HG03159 (cell line): ENCODE measurements around the gene TCHP.
"Not testable (repeated sequence)": the region's sequence is repeated elsewhere in the genome, so short reads cannot be mapped to it uniquely, and the experiment has no call there.

ENCODE experiments used
- ATAC-seq: cut with Tn5 transposase; IDR thresholded peaks from one replicate; pipeline ENCODE4 v1.9.1; 2021; ENCODE audit warnings: mild to moderate bottlenecking, moderate library complexity; ENCODE audit not compliant: unreplicated experiment

The TCHP gene

DNA sequence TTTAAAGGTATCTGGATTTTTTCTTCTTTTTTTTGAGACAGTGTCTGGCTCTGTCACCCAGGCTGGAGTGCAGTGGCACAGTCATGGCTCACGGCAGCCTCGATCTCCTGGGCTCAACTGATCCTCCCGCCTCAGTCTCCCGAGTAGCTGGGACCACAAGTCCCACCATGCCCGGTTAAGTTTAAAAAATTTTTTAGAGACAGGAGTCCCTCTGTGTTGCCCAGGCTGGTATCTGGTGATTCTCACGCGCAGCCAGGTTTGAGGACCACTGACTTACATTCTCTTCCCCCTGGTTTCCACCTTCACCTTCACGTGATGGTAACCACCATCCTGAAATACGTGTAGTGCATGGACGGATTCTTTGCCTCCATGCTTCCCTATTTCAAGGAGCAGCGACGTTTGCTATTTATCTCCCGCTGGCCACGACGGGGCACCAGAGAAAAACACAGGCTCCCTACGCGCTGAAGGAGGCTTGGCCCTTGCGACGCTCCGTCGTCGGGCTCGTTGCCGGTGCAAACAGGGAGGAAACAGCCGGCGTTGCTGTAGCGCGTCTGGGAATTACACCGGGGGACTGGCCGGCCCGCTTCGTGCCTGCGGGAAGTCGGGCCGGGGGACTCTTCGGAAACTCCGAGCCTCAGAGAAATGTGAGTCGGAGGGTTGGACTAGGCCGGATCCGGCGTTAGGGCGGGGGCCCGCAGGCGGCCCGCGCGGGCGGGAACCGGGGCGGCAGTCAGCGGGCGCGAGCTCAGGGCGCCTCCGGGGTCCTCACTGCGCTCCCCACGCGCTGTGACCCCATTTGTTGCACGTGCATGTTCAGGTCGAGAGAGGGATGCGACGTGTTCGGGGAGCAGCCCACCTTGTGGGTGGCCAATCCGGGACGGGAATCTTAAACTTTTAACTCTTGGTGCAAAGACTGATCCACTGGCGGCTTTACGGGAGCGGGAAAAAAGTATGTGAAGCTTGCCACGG is at the start of gene TCHP:
TSS of gene TCHP (plus strand) at position 492 of the 969 bp plus-strand sequence. CDS start 2,753 bp downstream, outside the sequence.
- ATAC-seq: peak; percentile 67

GRCh38 chr12:109850518-109850917 is 49.6 kb upstream of the TCHP start:
- ATAC-seq: not testable (repeated sequence)

DNA sequence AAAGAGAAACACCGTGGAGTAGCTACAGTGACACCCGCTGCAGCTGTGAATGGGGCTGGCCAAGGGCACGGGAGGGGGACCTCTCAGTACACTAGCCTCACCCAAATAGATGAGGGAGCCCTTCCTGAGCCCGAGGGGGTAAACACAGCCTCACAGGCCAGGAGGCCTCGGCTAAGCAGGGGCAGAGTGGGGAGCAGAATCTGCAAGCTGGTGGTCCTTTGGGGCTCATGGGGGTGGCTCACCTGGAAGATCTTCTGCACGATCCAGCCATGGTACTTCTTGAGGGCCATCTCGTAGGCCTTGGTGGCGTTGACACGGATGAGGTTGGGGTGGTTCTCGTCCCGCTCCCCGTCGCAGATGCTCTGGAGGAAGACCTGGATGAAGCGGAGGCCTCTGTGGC is 44.7 kb upstream of the TCHP start:
- no peak for ATAC-seq

DNA sequence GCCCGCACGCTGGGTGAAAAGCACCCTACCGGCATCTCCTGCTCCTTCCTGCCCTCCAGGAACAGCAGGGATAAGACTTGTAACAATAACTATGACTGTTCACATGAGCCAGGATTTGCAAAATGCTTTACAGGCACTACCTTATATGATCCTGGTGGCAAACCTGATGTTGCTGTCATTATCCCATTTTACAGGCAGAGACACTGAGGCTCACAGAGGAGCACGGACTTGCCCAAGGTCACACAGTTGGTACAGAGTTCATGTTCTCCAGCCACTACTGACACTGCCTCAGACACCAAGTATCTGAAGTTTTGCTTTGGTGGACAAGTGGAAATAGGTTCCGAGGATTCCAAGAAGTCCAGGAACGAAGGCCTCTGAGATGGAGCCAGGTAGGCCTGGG is 42.4 kb upstream of the TCHP start:
- ATAC-seq: no peak

DNA sequence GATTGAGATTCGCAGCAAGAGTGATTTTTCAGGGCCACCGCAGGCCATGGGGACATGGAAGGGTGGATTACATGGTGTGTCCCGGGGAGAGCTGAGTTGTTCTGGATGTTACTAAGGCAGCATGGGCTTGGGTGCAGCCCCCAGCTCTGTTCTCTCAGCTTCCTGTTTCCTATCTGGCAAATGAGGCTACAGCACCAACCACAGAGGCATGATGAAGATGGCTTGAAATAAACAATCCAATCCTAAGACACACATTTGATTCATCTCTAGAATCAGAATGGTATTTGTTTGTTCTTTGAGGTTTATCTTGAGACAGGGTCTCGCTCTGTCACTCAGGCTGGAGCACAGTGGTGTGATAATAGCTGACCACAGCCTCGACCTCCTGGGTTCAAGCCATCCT is 41.3 kb upstream of the TCHP start:
- ATAC-seq: no peak

DNA sequence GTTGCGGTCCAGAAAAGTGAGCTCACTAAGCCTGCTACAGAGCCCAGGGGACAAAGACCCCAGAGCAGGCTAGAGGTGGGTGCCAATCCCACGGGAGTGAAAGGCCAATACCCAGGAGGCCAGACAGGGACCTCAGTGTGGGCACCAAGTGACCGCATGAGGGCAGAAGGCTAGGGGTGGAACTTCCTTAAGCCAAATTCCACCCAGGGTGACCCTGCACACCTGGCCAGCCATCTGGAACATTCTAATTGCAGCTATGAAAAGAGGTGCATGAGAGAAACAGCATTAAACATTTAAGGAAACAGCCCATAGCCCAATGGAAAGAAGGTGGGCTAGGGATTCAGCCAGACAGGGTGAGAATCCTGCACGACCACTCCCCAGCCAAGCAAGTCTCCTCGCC is 39.1 kb upstream of the TCHP start:
- ATAC-seq: no peak

GRCh38 chr12:109861689-109862314 is 38.3 kb upstream of the TCHP start:
- no peak for ATAC-seq

GRCh38 chr12:109862491-109862890 is 37.6 kb upstream of the TCHP start:
- not testable (repeated sequence) for ATAC-seq

GRCh38 chr12:109863847-109864712 is 36.0 kb upstream of the TCHP start:
- no peak for ATAC-seq

DNA sequence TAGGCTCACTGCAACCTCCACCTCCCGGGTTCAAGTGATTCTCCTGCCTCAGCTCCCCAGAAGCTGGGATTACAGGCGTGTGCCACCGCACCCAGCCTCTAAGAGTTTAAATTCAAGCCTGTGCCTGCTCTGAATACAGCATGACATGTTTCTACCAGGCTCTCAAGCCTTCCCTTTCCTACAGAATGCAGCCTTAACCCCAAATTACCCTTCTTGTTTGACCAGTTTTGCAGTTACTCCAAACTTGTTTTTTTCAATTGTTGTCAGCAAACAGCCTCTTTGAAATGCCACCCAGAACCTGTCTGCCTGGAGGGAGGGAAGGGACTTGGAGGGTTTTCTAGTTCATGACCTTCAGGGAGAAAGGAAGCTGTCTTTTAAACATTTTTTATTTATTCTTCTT is 35.2 kb upstream of the TCHP start:
- ATAC-seq: no peak

- ATAC-seq: no peak
Observed at GRCh38 chr12:109868182-109869051, 31.7 kb upstream of the TCHP start.

DNA sequence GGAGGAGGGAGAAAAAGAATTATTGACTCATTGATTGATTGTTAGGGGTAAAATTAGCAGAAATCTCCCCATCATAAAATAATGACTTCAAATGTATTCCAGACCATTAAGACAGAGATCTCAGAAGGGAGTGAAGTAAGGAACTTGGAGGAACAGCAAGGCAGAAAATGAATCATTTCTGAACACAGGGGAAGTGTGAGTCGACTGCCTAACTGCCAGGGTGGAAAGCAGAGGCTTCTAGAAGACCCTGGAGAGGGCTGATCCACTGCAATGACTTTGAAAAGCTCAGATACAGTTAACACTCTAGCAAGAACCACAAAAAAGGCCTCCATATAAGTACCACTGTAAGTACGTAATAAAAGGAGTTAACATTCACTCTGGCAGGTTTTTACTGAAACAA is 29.4 kb upstream of the TCHP start:
- ATAC-seq: no peak

DNA sequence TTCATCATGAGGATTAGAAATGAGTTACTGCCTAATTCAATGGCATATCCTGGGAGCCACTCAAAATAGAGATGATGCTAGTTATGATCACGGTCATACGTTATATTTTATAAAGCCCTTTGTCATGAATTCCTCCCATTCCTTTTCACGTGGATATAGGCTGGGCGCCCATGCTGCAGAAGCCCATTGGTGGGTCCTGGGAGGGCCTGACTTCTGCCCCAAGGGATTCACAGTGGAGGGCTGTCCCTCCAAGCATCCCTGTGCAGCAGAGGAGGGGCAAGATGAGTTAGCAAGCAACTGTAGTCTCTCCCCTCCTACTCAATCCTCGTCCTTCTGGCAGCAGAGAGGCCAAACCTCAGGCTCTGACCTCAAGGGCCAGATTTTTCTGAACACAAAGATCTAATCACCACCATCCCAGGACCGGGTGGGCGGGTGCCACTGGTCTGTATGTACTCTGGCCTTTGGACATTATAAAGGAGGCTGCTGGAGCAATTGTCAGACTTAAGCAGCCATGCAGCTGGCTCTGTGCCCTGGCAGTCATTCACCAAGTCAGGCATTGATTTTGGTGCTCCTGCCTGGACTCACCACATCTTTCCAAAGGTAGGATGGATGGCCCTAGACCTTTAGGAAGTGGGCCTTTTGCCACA is 28.3 kb upstream of the TCHP start:
- ATAC-seq: no peak

- no peak for ATAC-seq
Observed at GRCh38 chr12:109873653-109874052, 26.4 kb upstream of the TCHP start.

- no peak for ATAC-seq
Observed at GRCh38 chr12:109875572-109876131, 24.4 kb upstream of the TCHP start.

GRCh38 chr12:109876406-109876805 is 23.7 kb upstream of the TCHP start:
- ATAC-seq: no peak

DNA sequence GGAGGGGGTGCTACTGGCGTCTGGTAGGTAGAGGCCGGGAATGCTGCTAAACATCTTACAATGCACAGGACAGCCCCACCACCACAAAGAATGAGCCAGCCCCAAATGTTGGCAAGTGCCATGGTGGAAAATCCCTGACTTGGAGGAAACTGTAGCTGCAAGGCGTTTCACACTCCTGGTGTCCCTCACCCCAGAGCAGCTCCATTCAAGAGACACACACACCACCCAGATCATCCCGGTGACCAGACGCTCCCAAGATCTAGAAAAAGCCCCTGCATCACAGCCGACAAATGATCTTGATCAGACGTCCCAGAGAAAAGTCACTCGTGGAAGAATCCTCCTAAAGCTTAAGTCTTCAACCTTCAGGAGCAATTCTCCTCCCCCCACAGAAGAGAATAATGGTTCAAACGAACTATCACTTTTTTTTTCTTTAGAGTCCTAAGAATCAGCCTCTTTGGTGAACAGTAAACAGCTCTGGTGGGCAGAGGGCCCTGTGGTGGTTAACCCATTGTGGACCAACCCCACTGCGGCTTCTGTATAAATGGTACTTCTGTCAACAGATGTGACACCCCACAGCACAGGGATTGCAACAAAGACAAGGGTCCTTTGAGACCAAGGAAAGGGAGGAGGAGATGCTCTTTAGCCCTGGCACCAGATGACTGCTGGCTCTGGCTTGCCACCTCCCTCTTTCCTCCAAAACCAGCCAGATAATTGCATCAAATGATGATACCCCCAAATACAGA is 22.4 kb upstream of the TCHP start:
- ATAC-seq: no peak

DNA sequence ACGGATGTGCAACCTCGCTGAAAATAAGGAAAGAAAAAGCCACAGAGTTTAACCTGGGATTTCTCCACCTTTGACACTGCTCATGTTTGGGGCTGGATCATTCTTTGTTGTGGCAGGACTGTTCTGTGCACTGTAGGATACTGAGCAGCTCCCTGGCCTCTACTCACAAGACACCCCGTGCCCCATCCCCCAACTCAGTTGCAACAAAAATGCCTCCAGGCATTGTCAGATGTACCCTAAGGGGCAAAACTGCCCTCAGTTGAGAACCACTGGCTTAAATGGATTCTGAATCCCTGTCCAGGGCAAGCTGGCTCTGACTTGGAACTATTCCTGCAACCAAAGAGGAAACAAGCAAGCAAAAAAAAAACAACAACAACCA is 21.8 kb upstream of the TCHP start:
- no peak for ATAC-seq

DNA sequence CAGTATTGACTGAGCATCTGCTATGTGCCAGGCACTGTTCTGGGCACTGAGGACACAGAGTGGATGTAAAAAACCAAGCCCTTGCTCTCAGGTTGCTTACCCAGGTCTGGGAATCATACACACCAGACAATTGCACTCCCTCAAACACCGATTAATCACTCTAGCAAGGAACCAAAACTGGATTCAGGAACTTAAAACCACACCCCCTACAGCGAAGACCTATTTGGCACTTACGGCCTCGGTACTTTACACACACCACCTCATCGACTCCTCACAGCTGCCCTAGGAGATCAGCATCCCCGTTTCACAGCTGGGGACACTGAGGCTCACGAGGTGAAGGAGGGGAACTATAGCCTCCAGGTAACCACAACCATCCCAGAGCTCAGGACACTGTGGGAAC is 21.3 kb upstream of the TCHP start:
- ATAC-seq: no peak
